Stimulated activated CD4-positive, alpha-beta T cell treated with anti-CD3 and anti-CD28 coated beads, Interleukin-12 subunit alpha, Interleukin-12 subunit beta, amount 100 ng/mL, for 48 hours (primary cell): ENCODE measurements around the gene SVIP.

Source experiments
- DNase-seq, 3 donors: peaks; one replicate each; pipeline ENCODE4 v3.0.0-alpha.2; 2020; ENCODE audit warnings: low read depth in 2 of 3, low spot score in 1 of 3

SVIP gene

GRCh38 chr11:22795914-22796313, 33.7 kb downstream of the SVIP start:
- no peak for DNase-seq

DNA sequence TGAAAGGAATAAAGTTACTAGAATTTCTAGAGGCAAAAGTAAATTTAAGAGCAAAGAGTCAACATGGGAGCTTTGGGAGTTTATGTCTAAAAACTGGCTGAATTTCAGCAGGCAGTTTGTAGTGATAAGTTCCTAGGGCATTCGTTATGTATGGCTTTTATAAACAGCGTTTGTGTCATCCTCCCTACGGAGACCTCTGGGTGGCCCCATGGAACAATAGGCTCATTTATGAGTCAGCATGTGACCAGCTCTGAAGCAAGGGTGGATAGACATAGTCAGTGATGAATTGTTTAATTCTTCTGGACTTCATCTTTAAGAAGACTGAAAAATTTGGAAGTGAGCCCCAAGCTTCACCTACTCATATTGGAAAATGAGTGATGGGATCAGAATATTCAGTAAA, 37.1 kb downstream of the SVIP start:
- DNase-seq: no peak

DNA sequence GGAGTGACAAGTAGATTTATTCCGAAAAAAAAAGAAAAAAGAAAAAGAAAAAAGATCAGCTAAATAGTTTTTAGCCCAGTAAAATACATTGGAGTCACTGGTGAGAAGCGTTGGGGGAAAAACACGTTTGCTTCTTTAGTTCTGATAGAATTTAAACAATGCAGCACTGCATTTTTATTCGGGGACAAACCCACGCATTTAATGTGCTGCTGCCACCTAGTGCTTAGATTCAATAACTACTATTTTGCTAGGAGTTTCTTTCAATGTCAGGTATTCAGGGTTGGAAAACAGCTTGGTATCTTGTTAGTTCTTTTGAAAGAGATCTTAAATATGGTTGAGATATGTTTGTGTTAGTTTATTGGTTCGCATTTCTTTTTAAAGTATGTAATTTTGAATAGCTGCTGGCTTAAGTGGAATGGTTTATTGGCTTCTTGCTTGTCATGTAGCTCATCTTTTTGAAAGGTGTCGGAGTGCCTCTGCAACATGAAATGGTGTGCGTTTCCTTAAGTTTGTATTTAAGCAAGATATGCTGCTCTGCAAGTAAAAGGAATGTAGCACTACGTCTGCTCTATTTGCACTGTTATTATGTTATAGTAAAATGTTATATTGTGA, 41.9 kb downstream of the SVIP start:
- DNase-seq: peak in 2 of 3 donors; percentile 3 to 26

- DNase-seq: no peak
Measured at GRCh38 chr11:22787055-22787454, 42.5 kb downstream of the SVIP start.

DNA sequence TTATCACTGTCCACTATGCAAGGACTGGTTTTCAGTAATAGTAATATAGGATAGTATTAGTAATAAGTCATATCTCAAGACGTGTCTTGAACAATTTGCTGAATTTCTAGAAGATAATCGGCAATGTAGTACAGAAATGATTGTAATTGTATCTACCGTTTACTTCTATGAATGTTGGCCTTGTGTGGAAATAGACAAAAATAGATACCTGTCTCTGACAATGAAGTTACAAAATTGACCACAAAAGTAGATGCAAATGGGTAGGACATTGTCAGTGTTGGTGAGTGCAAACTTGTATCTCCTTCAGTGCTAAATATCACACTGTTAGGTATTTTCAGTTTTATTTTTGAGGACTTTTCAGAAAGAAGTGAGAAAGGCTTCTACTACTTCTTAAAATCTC, 43.1 kb downstream of the SVIP start:
- DNase-seq: no peak

DNA sequence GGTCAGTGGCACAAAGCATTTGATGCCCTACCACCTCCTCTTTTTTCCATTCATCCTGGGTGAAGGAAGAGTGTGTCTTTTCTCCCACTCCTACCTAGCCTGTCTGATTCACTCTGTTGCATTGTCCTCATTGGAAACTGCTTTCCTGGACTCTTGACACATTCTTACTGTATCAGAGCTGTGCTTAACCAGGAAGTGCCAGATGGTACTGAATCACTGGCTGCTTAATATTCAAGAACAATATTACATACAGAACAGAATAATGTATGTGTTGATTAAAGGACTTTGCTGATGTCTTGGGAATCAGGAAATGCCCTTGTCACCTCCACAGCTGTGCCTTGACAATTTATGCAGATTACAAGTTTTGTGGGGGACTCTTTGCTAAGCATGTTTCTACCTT, 44.4 kb downstream of the SVIP start:
- DNase-seq: no peak

DNA sequence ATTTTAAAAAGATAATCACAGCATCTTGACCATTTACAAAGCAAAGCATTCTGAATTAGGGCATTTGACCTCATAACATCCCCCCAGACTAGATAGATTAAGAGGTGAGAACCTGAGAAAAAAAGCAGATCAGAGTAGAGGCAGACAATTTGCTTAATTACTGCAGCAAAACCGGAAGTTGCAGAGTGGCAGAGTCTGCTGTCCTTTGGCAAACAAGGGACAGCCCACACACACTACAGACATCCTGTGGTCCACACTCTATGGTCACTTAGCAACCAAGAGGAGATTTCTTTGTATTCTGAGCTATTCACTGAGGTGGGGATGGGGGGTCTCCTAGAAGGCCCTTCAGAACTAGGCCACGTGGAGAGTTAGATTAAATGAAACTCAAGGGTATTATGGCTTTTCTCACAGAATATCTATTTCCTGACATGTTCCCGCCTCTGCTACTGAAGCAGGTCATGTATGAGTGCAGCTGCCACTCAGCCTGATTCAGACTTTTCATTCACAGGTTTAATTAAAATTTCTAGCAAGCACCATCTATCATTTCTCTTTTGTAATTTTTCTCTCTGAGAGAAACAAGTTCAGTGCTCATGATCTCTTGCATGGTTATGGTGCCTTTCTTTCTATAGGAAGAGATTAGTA, 48.5 kb downstream of the SVIP start:
- no peak for DNase-seq

DNA sequence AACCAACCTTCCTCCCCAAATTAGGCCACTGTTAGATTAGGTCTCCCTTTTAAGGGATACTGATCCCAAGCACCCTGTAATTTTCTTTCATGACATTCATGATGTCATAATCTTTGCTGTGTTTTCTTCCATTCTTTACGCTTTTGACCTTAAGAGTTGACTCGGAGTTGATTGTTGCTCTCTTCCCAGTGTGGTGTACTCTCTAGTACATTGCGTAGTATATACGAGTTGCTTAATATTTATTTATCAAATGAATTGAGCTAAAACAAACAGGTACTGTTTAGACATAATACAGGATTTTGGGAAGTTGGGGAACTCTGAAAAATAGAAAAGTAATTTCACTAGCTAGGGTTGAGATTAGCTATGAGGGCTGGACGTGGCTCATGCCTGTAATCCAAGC, 49.8 kb downstream of the SVIP start:
- DNase-seq: no peak

GRCh38 chr11:22778642-22779041, 51.0 kb downstream of the SVIP start:
- no peak for DNase-seq

GRCh38 chr11:22775248-22775647, 54.4 kb downstream of the SVIP start:
- DNase-seq: no peak

DNA sequence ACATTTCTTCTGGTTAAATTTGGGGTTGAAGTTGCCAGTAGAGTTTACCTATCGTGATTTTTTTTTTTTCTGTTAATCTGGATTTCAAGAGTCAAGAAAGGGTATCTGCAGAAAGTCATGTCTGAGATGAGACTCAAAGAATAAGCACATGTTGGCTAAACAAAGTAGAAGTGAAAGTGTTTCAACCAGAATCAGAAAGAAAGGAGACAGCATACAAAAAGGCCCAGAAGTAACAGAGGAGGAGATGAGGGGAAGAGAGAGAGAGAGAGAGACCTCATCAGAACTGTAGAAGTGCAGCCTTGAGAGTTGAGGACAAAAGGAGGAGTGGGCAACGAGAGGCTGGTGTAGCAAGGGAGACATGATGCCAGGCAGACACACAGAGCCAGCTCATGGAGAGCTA, 54.9 kb downstream of the SVIP start:
- no peak for DNase-seq

- DNase-seq: no peak
Measured at GRCh38 chr11:22769081-22769480, 60.5 kb downstream of the SVIP start.
